ENCODE results near the gene NTSR1. TPM values are rescaled to one million over a fixed set of nuclear protein-coding genes. Genes with fewer than 3 reads are reported as not detected.

NTSR1 gene
- total and polyA plus RNA-seq, 7 donors: 0.60 to 54.0 (median 8.8) TPM; not detected in 1

DNA sequence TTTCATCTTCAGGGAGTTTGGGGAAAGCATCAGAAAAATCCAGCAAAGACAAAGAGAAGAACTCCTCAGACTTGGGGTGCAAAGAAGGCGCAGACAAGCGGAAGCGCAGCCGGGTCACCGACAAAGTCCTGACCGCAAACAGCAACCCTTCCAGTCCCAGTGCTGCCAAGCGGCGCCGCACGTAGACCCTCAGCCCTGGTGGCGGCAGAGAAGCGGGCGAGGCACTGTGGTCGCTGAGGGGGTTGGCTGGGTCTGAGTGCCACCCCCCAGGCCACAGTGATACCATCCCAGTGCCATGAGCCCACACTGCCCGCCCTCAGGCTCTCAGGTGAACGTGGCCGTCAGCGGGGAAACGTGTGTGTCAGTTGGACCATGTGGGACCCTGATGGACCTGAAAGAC is 90.8 kb downstream of the NTSR1 start:
- no peak overlapping the region for H3K4me3 ChIP-seq
- H3K27me3 ChIP-seq: no peaks in the 10 kb centered on the region
- no peaks in the 10 kb centered on the region for H3K9me3 ChIP-seq
- no peak overlapping the region for H3K27ac ChIP-seq
- TF ChIP-seq, protein P1, sequence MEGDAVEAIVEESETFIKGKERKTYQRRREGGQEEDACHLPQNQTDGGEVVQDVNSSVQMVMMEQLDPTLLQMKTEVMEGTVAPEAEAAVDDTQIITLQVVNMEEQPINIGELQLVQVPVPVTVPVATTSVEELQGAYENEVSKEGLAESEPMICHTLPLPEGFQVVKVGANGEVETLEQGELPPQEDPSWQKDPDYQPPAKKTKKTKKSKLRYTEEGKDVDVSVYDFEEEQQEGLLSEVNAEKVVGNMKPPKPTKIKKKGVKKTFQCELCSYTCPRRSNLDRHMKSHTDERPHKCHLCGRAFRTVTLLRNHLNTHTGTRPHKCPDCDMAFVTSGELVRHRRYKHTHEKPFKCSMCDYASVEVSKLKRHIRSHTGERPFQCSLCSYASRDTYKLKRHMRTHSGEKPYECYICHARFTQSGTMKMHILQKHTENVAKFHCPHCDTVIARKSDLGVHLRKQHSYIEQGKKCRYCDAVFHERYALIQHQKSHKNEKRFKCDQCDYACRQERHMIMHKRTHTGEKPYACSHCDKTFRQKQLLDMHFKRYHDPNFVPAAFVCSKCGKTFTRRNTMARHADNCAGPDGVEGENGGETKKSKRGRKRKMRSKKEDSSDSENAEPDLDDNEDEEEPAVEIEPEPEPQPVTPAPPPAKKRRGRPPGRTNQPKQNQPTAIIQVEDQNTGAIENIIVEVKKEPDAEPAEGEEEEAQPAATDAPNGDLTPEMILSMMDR (IDR thresholded peaks at IDR 0.05): no peak
- TF ChIP-seq POLR2A (IDR thresholded peaks at IDR 0.05): no peak
- TF ChIP-seq POLR2AphosphoS5 (IDR thresholded peaks at IDR 0.05): no peak
- no peak for DNase-seq
- H3K36me3 ChIP-seq: peaks cover 0 to 33% (median 20%) of the 10 kb centered on the region in 4 donors
- intact Hi-C loops (cut with DNase I): loop anchor here (5.0 to 10.0 kb wide), 3 partner anchors 245 to 657 kb away; partner anchors contain the start of genes CABLES2, PSMA7 and SS18L1
- WGBS, 2 donors: 97% methylated on average over 19 of the region's 19 CpGs
- peaks cover 0 to 49% (median 25%) of the 10 kb centered on the region in 4 donors for H3K4me1 ChIP-seq

DNA sequence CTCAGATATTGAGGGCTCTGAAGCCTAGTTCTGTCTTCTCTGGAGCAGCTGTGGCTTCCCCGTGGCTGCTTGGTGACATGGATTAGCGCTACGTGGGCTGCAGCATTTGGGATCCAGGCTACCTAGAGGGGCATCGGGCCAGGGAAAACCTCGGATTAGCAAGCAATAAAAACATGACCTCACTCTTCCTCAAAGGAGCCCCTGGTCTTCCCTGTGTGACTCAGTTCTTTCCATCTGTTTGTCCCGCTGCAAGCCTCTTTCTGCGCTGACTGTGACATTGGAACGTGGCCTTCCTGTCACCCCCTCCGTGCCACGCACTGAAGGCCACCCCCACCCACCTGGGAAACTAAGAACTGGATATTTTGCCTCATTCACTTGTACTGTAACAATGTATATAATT is 91.2 kb downstream of the NTSR1 start:
- Histone ChIP-seq H3K4me1 (peaks cover 0 to 45% (median 21%) of the 10 kb centered on the region in 4 donors), H3K27ac (no peak overlapping the region), H3K4me3 (no peak overlapping the region), H3K9me3 (no peaks in the 10 kb centered on the region), H3K36me3 (peaks cover 0 to 33% (median 20%) of the 10 kb centered on the region in 4 donors), H3K27me3 (no peaks in the 10 kb centered on the region)
- 85 to 92% methylated on average over 10 of the region's 10 CpGs for WGBS, 2 donors
- intact Hi-C loops (cut with DNase I): loop anchor here (5.0 to 10.0 kb wide), 3 partner anchors 245 to 658 kb away; partner anchors contain the start of genes CABLES2, PSMA7 and SS18L1
- TF ChIP-seq EP300 (IDR thresholded peaks at IDR 0.05) (no peak), POLR2AphosphoS5 (IDR thresholded peaks at IDR 0.05) (no peak), POLR2A (IDR thresholded peaks at IDR 0.05) (no peak)
- TF ChIP-seq, protein P1 (IDR thresholded peaks at IDR 0.05): no peak
- DNase-seq: no peak

DNA sequence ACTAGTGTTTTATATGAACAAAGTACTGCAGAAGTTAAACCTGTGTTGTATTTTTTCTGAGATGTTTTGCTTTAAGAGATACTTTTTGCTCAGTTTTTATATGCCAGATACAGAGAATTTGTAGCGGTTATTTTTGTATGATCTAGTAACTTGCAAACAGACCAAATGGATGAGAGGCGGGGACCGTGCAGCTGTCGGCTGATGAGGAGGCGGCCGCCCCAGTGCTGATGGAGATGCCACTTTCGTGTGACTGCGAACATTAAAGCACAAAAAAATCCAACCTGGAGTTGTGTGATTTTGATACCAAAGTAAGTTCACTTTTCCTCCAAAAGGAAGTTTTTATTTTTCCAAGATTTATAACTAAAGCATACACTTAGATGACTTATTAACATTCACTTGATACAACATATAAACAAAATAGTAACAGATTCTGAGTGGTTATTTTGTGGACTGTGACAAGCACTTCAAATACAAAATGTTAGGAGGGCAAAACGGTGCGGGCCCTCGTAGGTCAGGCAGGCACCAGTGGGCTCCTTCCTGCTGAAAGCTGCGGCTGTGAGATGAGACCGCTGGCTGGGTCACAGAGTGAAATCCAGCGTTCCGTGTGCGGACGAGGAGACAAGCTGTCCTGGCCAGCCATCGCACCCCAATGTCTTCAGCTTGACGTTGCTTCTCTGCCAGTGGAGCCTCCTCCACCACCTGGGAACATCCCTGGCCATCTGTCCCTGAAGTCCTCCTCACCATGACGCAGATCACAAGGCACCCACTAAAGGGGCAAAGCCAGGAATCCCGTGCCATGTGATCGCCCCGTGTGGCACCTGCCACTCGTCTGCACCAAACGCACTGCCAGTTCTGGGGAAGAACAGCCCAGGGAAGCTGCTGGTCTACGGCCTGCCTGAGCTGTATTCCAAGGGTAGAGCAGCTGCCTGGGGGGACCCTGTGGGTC is 92.0 kb downstream of the NTSR1 start:
- WGBS, 2 donors: 92% methylated on average over 26 of the region's 26 CpGs
- H3K36me3 ChIP-seq: peaks cover 0 to 33% (median 20%) of the 10 kb centered on the region in 4 donors
- intact Hi-C loops (cut with DNase I): no loop called here
- TF ChIP-seq EP300 (IDR thresholded peaks at IDR 0.05) (no peak), POLR2A (IDR thresholded peaks at IDR 0.05) (no peak), POLR2AphosphoS5 (IDR thresholded peaks at IDR 0.05) (no peak)
- TF ChIP-seq, protein P1 (IDR thresholded peaks at IDR 0.05): no peak
- no peak overlapping the region for H3K27ac ChIP-seq
- H3K4me1 ChIP-seq: peaks cover 0 to 39% (median 18%) of the 10 kb centered on the region in 4 donors
- H3K9me3 ChIP-seq: no peaks in the 10 kb centered on the region
- H3K27me3 ChIP-seq: no peaks in the 10 kb centered on the region
- no peak for DNase-seq
- no peak overlapping the region for H3K4me3 ChIP-seq

- H3K36me3 ChIP-seq: peaks cover 0 to 33% (median 20%) of the 10 kb centered on the region in 4 donors
- no peaks in the 10 kb centered on the region for H3K9me3 ChIP-seq
- intact Hi-C loops (cut with DNase I): no loop called here
- H3K4me1 ChIP-seq: peaks cover 0 to 43% (median 26%) of the 10 kb centered on the region in 4 donors
- WGBS, 2 donors: 89 to 90% methylated on average over 15 of the region's 15 CpGs
- DNase-seq: no peak
- TF ChIP-seq POLR2A (IDR thresholded peaks at IDR 0.05) (no peak), EP300 (IDR thresholded peaks at IDR 0.05) (no peak)
- no peak overlapping the region for H3K4me3 ChIP-seq
- H3K27ac ChIP-seq: peak overlapping the region in 3 of 4 donors; percentile 91 to 96 (median 92)
- H3K27me3 ChIP-seq: no peaks in the 10 kb centered on the region
Observed at GRCh38 chr20:62801284-62802010, 92.8 kb downstream of the NTSR1 start.

All from sigmoid colon (tissue), 7 donors.